SK-N-MC (cell line): ENCODE results near the gene ZFP91.

Experiments
- EZH2 ChIP-seq: fragments of 200-600 bp; sonication (generic); IDR thresholded peaks from one replicate; pipeline ENCODE4 v1.6.1; 2017; ENCODE audit warnings: antibody characterized with exemption
- FOXP2 ChIP-seq: optimal IDR thresholded peaks from 2 replicates; pipeline ENCODE3; 2011; ENCODE audit warnings: mild to moderate bottlenecking, moderate library complexity; ENCODE audit not compliant: insufficient read depth; ENCODE audit errors: extremely low read length, control extremely low read depth

DNA sequence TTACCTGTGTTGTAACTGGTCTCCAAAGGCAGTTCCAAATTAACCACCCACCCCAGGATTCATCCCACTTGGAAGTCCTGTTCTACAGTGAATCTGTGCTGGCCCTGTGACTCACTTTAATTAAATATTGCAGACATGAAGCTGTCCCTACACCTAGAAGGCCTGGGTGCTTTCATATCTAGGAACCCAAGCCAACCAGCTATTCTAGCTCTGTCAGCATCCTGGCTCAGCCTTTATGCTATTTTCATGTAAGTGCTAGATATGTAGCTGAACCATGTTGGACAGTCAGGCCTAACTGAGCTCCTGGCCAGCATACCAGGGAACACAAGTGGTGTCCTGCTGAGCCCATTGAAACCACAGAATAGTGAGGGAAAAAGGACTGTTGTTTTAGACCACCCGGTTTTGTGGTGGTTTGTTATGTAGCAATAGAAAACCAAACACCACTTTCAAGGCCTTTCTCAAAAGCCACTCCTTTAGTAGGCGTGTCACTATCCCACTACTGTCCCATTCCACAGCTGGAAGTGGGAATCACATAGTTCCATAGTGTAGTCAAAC, 73.9 kb downstream of the ZFP91 start:
- no peak for TF ChIP-seq EZH2
- TF ChIP-seq FOXP2 = no peak
